ENCODE measurements around the gene ENPEP.

Gene ENPEP

GRCh38 chr4:110498420-110498819 lies 22.5 kb downstream of the ENPEP start:
- Mint-ChIP-seq H3K4me1 (ENCODE audit: low read depth) (no peaks in the 10 kb centered on the region), H3K27me3 (ENCODE audit: low read depth) (peaks cover 18% of the 10 kb centered on the region), H3K9me3 (no peaks in the 10 kb centered on the region), H3K36me3 (ENCODE audit: low read depth) (no peaks in the 10 kb centered on the region), H3K27ac (no peak overlapping the region), H3K4me3 (no peak overlapping the region)

- no peaks in the 10 kb centered on the region for H3K9me3 Mint-ChIP-seq
- peaks cover 13% of the 10 kb centered on the region for H3K27me3 Mint-ChIP-seq (ENCODE audit: low read depth)
- no peak overlapping the region for H3K4me3 Mint-ChIP-seq
- H3K4me1 Mint-ChIP-seq (ENCODE audit: low read depth) = no peaks in the 10 kb centered on the region
- no peak overlapping the region for H3K27ac Mint-ChIP-seq
- H3K36me3 Mint-ChIP-seq (ENCODE audit: low read depth) = no peaks in the 10 kb centered on the region
Measured at GRCh38 chr4:110499126-110499525, 23.2 kb downstream of the ENPEP start.

- Mint-ChIP-seq H3K36me3 (ENCODE audit: low read depth) (no peaks in the 10 kb centered on the region), H3K4me3 (no peak overlapping the region), H3K27ac (no peak overlapping the region), H3K9me3 (no peaks in the 10 kb centered on the region), H3K4me1 (ENCODE audit: low read depth) (no peaks in the 10 kb centered on the region), H3K27me3 (ENCODE audit: low read depth) (peaks cover 4% of the 10 kb centered on the region)
Measured at GRCh38 chr4:110501826-110502225, 25.9 kb downstream of the ENPEP start.

GRCh38 chr4:110503270-110504083 lies 27.5 kb downstream of the ENPEP start:
- H3K4me1 Mint-ChIP-seq (ENCODE audit: low read depth) = no peaks in the 10 kb centered on the region
- H3K9me3 Mint-ChIP-seq = no peaks in the 10 kb centered on the region
- H3K36me3 Mint-ChIP-seq (ENCODE audit: low read depth) = no peaks in the 10 kb centered on the region
- H3K27me3 Mint-ChIP-seq (ENCODE audit: low read depth) = peaks cover 4% of the 10 kb centered on the region
- H3K27ac Mint-ChIP-seq = no peak overlapping the region
- H3K4me3 Mint-ChIP-seq = no peak overlapping the region

- no peaks in the 10 kb centered on the region for H3K4me1 Mint-ChIP-seq (ENCODE audit: low read depth)
- H3K27me3 Mint-ChIP-seq (ENCODE audit: low read depth) = peaks cover 4% of the 10 kb centered on the region
- no peaks in the 10 kb centered on the region for H3K36me3 Mint-ChIP-seq (ENCODE audit: low read depth)
- no peak overlapping the region for H3K27ac Mint-ChIP-seq
- H3K9me3 Mint-ChIP-seq = no peaks in the 10 kb centered on the region
- no peak overlapping the region for H3K4me3 Mint-ChIP-seq
Measured at GRCh38 chr4:110504084-110504435, 28.1 kb downstream of the ENPEP start.

GRCh38 chr4:110505440-110505839 lies 29.5 kb downstream of the ENPEP start:
- Mint-ChIP-seq H3K4me3 (no peak overlapping the region), H3K36me3 (ENCODE audit: low read depth) (no peaks in the 10 kb centered on the region), H3K27me3 (ENCODE audit: low read depth) (peaks cover 4% of the 10 kb centered on the region), H3K9me3 (no peaks in the 10 kb centered on the region), H3K4me1 (ENCODE audit: low read depth) (no peaks in the 10 kb centered on the region), H3K27ac (no peak overlapping the region)

- Mint-ChIP-seq H3K27ac (no peak overlapping the region), H3K4me3 (no peak overlapping the region), H3K4me1 (ENCODE audit: low read depth) (no peaks in the 10 kb centered on the region), H3K9me3 (no peaks in the 10 kb centered on the region), H3K27me3 (ENCODE audit: low read depth) (no peaks in the 10 kb centered on the region), H3K36me3 (ENCODE audit: low read depth) (no peaks in the 10 kb centered on the region)
Measured at GRCh38 chr4:110508827-110509710, 33.1 kb downstream of the ENPEP start.

GRCh38 chr4:110510277-110510676 lies 34.3 kb downstream of the ENPEP start:
- Mint-ChIP-seq H3K4me3 (no peak overlapping the region), H3K9me3 (no peaks in the 10 kb centered on the region), H3K27ac (no peak overlapping the region), H3K4me1 (ENCODE audit: low read depth) (no peaks in the 10 kb centered on the region), H3K27me3 (ENCODE audit: low read depth) (no peaks in the 10 kb centered on the region), H3K36me3 (ENCODE audit: low read depth) (no peaks in the 10 kb centered on the region)

GRCh38 chr4:110510955-110511544 lies 35.1 kb downstream of the ENPEP start:
- no peaks in the 10 kb centered on the region for H3K9me3 Mint-ChIP-seq
- H3K4me1 Mint-ChIP-seq (ENCODE audit: low read depth) = peaks cover 6% of the 10 kb centered on the region
- no peaks in the 10 kb centered on the region for H3K36me3 Mint-ChIP-seq (ENCODE audit: low read depth)
- no peak overlapping the region for H3K27ac Mint-ChIP-seq
- H3K4me3 Mint-ChIP-seq = no peak overlapping the region
- no peaks in the 10 kb centered on the region for H3K27me3 Mint-ChIP-seq (ENCODE audit: low read depth)

- H3K27me3 Mint-ChIP-seq (ENCODE audit: low read depth) = no peaks in the 10 kb centered on the region
- no peak overlapping the region for H3K4me3 Mint-ChIP-seq
- peaks cover 10% of the 10 kb centered on the region for H3K4me1 Mint-ChIP-seq (ENCODE audit: low read depth)
- H3K9me3 Mint-ChIP-seq = no peaks in the 10 kb centered on the region
- H3K27ac Mint-ChIP-seq = no peak overlapping the region
- H3K36me3 Mint-ChIP-seq (ENCODE audit: low read depth) = no peaks in the 10 kb centered on the region
Measured at GRCh38 chr4:110512901-110513300, 36.9 kb downstream of the ENPEP start.

- H3K27ac Mint-ChIP-seq = no peak overlapping the region
- H3K27me3 Mint-ChIP-seq (ENCODE audit: low read depth) = peaks cover 13% of the 10 kb centered on the region
- no peaks in the 10 kb centered on the region for H3K36me3 Mint-ChIP-seq (ENCODE audit: low read depth)
- peaks cover 12% of the 10 kb centered on the region for H3K4me1 Mint-ChIP-seq (ENCODE audit: low read depth)
- H3K9me3 Mint-ChIP-seq = no peaks in the 10 kb centered on the region
- H3K4me3 Mint-ChIP-seq = peak overlapping the region; percentile 4
Measured at GRCh38 chr4:110514889-110515479, 39.0 kb downstream of the ENPEP start.

GRCh38 chr4:110515676-110516075 lies 39.7 kb downstream of the ENPEP start:
- peaks cover 13% of the 10 kb centered on the region for H3K27me3 Mint-ChIP-seq (ENCODE audit: low read depth)
- H3K9me3 Mint-ChIP-seq = no peaks in the 10 kb centered on the region
- peak overlapping the region; percentile 92 for H3K4me3 Mint-ChIP-seq
- H3K4me1 Mint-ChIP-seq (ENCODE audit: low read depth) = peaks cover 12% of the 10 kb centered on the region
- H3K36me3 Mint-ChIP-seq (ENCODE audit: low read depth) = no peaks in the 10 kb centered on the region
- no peak overlapping the region for H3K27ac Mint-ChIP-seq

- Mint-ChIP-seq H3K27ac (peak overlapping the region; percentile 81), H3K36me3 (ENCODE audit: low read depth) (no peaks in the 10 kb centered on the region), H3K4me1 (ENCODE audit: low read depth) (peaks cover 12% of the 10 kb centered on the region), H3K4me3 (peak overlapping the region; percentile 92), H3K27me3 (ENCODE audit: low read depth) (peaks cover 13% of the 10 kb centered on the region), H3K9me3 (no peaks in the 10 kb centered on the region)
Measured at GRCh38 chr4:110516106-110516922, 40.4 kb downstream of the ENPEP start.

Data from T-helper 1 cell treated with Interleukin-12 subunit alpha and Interleukin-12 subunit beta and Interleukin-4 antibody, amounts not matched to agents 30 μg/mL and 1 μg/mL, for 36 hours (primary cell).